Rectal smooth muscle tissue (tissue), 1 donor: ENCODE measurements around the gene CREB5.

Experiments used
- H3K27ac ChIP-seq: one replicate; pipeline ENCODE4 v1.7.0; 2013; ENCODE audit warnings: low read depth, low read length, inconsistent platforms
- H3K27me3 ChIP-seq: one replicate; pipeline ENCODE4 v1.7.0; 2013; ENCODE audit warnings: low read length; ENCODE audit not compliant: control insufficient read depth, insufficient read depth
- H3K36me3 ChIP-seq: one replicate; pipeline ENCODE4 v1.7.0; 2013; ENCODE audit warnings: low read length; ENCODE audit not compliant: control insufficient read depth, insufficient read depth
- H3K4me1 ChIP-seq: one replicate; pipeline ENCODE4 v1.7.0; 2013; ENCODE audit warnings: low read length; ENCODE audit not compliant: control insufficient read depth, insufficient read depth
- H3K4me3 ChIP-seq: one replicate; pipeline ENCODE4 v1.7.0; 2013; ENCODE audit warnings: low read length
- H3K9ac ChIP-seq: one replicate; pipeline ENCODE4 v1.7.0; 2013; ENCODE audit warnings: low read length

Gene CREB5

GRCh38 chr7:28408960-28409715, 3.2 kb upstream of the CREB5 start:
- peak overlapping the region; percentile 91 for H3K27ac ChIP-seq
- H3K27me3 ChIP-seq: no peaks in the 10 kb centered on the region

DNA sequence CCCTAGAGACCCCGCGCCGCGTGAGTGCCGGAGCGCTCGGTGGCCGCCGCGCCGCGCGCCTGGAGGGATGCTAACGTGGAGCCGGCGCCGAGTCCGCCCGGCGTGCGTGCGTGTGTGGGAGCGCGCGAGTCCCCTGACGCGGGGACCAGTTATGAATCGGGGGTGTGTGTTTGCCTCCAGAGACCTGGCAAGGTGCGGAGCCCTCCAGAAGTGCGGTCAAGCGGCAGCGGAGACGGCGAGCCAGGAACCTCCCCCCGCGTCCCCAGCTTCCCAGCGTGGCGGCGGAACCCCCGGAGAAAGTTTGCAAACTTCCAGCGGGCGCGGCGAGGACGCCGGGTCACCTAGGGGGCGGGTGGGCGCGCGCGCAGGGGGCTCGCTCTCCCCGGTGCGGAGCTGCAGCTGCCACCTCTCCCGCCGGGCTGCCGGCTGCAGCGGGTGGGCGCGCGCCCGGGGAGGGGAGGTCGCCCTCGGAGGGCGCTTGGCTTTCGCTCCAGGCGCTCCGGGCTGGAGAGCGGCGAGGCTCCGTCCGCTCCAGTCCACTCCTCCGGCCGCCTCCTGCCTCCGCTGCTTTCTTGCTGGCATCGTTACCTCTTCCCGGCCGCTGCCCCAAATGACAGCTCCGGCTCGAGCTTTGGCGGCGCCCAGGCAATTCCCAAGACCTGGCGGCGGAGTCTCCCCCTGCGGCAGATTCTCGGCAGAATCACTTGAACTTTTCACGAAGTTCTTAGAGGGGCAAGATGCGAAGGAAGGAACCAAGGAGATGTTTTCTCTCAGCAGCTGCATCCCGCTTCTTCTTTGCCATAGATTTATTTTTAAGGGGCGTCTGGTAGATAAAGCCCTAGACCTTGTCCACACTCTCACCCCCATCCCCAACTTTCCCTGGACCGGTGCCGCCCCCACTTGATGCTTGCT, 2.3 kb upstream of the CREB5 start:
- H3K27ac ChIP-seq: peak overlapping the region; percentile 91
- H3K36me3 ChIP-seq: no peaks in the 10 kb centered on the region
- H3K9ac ChIP-seq: peak overlapping the region; percentile 13
- peak overlapping the region; percentile 75 for H3K4me3 ChIP-seq
- peaks cover 9% of the 10 kb centered on the region for H3K4me1 ChIP-seq
- no peaks in the 10 kb centered on the region for H3K27me3 ChIP-seq

More at GRCh38 chr7:28408960-28409715, 3.2 kb upstream of the CREB5 start:
- H3K9ac ChIP-seq: peak overlapping the region; percentile 13
- peak overlapping the region; percentile 75 for H3K4me3 ChIP-seq
- H3K36me3 ChIP-seq: no peaks in the 10 kb centered on the region
- H3K4me1 ChIP-seq: peaks cover 9% of the 10 kb centered on the region

DNA sequence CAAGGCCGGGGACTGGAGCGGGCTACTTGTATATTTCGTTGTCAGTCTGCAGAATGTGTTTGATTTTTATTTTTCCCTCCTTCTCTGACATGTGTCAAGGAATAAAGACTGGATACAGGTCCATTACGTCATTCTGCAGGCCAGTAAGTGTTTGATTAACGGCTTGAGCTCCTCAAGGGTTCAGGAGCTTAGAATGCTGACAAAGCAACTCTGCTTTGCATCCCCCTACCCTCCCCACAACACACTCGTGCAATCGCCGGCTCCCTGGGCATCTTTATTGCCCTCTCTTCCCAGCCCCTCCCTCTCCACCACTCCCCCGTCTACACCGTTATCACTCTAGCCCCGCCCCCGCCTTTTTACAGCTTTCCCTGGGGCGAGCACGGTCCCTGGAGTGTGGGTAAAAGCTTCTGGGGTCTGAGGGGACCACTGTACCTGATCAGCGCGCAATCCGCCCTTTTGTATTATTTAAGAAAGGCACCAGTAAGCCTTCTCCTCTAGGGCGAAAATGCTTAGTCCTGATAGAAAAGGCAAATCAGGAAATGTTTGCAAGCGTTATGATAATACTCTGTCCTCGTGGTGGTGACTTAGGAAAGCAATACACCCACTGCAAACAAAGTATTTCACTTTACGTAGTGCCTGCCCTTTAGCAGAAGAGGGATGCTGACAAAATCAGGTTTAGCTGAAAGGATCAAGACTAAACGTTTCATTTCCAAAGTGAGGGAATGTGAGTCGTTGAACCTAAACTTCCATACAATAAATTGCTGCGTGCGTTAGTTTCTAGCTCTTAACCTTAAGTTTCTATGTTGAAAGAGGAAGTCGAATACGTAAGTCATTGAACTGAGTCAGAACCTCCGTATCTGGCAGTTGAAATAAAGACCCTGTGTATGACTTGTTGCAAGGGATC, 1.4 kb upstream of the CREB5 start:
- H3K9ac ChIP-seq: peak overlapping the region; percentile 32
- no peaks in the 10 kb centered on the region for H3K36me3 ChIP-seq
- H3K27me3 ChIP-seq: no peaks in the 10 kb centered on the region
- no peak overlapping the region for H3K27ac ChIP-seq
- peak overlapping the region; percentile 75 for H3K4me3 ChIP-seq
- peaks cover 9% of the 10 kb centered on the region for H3K4me1 ChIP-seq

DNA sequence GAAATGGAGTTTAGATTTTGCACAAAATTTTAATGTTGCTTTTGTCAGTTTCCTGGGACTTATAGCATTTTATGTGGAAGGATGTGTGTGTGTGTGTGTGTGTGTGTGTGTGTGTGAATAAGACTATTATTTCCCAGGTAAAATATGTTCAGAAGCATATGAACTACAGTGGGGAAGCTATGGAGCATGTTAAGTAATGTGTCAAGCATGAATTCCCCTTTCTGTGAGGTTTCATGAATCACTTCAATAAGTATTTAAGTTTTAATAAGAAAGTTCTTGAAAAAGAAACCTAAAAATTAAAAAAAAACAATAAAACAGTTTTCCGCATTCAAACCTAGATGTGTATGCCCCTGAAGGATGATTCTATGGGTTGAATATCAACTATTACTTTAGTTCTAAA, 693 bp downstream of the CREB5 start:
- Histone ChIP-seq H3K4me3 (no peak overlapping the region), H3K36me3 (no peaks in the 10 kb centered on the region), H3K27ac (no peak overlapping the region), H3K4me1 (peaks cover 6% of the 10 kb centered on the region), H3K27me3 (no peaks in the 10 kb centered on the region), H3K9ac (no peak overlapping the region)

DNA sequence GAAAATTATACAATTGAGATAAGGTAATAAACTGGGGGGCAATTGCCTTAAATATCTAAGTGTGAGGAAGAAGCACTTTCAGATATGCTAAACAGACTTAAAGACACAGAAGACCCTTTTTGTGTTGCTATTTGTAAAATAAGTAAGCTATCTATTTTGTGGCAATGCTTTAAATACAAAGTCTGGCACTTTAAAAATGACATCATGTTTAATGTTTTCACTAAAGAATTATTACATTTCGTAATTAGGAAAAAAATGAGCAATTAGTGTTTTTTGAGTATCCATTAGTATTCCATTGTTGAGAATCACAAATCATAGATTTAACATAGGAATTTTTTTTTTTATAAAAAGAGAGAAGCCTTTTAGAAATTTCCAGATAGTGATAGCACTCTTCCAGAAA, 2.1 kb downstream of the CREB5 start:
- Histone ChIP-seq H3K36me3 (no peaks in the 10 kb centered on the region), H3K27ac (no peak overlapping the region), H3K4me1 (no peaks in the 10 kb centered on the region), H3K27me3 (no peaks in the 10 kb centered on the region), H3K4me3 (no peak overlapping the region), H3K9ac (no peak overlapping the region)

DNA sequence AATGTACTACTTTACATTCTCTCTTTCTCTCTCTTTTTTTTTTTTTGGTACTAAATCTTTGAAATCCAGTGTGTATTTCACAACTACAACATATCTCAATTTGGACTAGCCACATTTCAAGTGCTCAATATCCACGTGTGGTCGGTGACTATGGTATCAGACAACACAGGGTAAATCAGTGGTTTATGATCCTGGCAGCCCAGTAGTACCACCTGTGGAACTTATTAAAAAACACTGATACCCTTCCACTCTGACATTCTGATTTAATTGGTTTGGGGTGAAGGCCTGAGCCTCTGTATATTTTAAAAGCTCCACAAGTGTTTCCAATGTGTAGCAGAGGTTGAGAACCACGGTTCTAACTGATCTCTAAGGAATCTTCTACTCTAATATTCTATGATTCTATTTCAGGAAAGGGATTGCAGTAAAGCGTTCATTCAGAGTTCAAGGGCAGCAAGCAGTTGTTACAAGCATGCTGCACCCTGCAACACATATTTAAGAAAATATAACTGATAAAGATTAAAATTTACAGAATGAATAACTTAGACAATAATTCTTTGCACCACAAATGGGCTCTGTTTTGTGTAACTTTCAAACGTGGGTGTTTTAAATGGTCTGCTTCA, 5.1 kb downstream of the CREB5 start:
- H3K9ac ChIP-seq: no peak overlapping the region
- H3K4me1 ChIP-seq: no peaks in the 10 kb centered on the region
- H3K36me3 ChIP-seq: no peaks in the 10 kb centered on the region
- no peak overlapping the region for H3K4me3 ChIP-seq
- no peaks in the 10 kb centered on the region for H3K27me3 ChIP-seq
- H3K27ac ChIP-seq: no peak overlapping the region

DNA sequence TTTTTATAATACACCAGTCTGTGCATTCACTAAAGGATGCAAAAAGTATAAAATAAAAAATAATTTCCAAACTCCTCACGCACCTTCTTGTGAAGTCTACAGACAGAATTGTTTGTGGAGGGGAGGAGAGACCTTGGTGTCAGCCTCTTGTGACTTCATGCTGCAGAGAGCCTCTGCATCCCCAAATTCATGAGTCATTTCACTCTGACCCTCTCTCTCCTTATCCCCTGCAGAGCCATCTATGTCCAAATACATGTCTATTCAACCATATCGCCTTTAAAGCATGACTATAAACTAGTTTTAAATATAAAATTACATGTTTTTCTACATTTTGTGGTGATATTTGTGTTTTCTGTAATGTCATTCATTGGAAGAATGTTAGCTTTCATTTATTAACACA, 6.0 kb downstream of the CREB5 start:
- no peak overlapping the region for H3K9ac ChIP-seq
- H3K27ac ChIP-seq: no peak overlapping the region
- H3K27me3 ChIP-seq: no peaks in the 10 kb centered on the region
- H3K4me3 ChIP-seq: no peak overlapping the region
- H3K4me1 ChIP-seq: no peaks in the 10 kb centered on the region
- no peaks in the 10 kb centered on the region for H3K36me3 ChIP-seq

- Histone ChIP-seq H3K36me3 (no peaks in the 10 kb centered on the region), H3K9ac (no peak overlapping the region), H3K27me3 (no peaks in the 10 kb centered on the region), H3K4me3 (no peak overlapping the region), H3K4me1 (no peaks in the 10 kb centered on the region), H3K27ac (no peak overlapping the region)
Measured at GRCh38 chr7:28418966-28419365, 6.6 kb downstream of the CREB5 start.

DNA sequence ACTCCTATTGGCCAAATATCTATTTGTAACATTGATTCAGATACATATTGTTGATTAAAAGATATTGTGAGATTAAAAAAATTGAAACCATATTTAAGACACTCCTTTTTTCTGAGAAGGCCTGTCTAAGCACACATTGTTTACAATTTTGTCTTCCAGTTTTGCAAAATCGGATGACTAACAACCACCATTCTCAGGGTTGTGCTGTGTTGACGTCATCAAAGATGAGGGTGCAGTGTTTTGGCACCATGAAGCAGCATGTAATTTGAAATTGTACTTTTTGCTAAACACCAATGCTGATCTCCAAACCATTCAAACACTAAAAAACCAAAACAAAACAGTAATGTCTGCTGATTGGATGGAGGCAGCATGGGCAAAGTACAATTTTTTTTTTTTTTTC, 7.4 kb downstream of the CREB5 start:
- no peaks in the 10 kb centered on the region for H3K4me1 ChIP-seq
- no peak overlapping the region for H3K9ac ChIP-seq
- no peaks in the 10 kb centered on the region for H3K27me3 ChIP-seq
- no peak overlapping the region for H3K27ac ChIP-seq
- H3K4me3 ChIP-seq: no peak overlapping the region
- no peaks in the 10 kb centered on the region for H3K36me3 ChIP-seq

DNA sequence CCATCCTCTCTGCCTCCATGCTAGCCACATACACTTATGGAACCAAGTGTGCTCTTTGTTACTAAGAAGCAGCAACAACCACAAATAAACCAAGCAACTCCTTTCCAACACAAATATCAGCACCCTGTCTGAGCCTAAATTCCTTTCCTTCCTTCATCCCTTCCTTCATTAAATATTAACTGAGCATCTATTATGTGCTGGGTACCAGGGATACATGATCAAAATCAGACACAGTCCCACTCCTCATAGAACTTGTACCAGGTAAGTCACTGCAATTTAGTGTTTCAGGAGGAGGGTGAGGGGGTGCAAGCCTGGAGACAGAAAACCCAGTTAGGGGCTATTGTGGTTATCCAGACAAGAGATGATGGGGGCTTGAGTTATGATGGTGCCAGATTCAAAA, 10.8 kb downstream of the CREB5 start:
- Histone ChIP-seq H3K9ac (no peak overlapping the region), H3K27ac (no peak overlapping the region), H3K4me1 (no peaks in the 10 kb centered on the region), H3K27me3 (no peaks in the 10 kb centered on the region), H3K4me3 (no peak overlapping the region), H3K36me3 (no peaks in the 10 kb centered on the region)

DNA sequence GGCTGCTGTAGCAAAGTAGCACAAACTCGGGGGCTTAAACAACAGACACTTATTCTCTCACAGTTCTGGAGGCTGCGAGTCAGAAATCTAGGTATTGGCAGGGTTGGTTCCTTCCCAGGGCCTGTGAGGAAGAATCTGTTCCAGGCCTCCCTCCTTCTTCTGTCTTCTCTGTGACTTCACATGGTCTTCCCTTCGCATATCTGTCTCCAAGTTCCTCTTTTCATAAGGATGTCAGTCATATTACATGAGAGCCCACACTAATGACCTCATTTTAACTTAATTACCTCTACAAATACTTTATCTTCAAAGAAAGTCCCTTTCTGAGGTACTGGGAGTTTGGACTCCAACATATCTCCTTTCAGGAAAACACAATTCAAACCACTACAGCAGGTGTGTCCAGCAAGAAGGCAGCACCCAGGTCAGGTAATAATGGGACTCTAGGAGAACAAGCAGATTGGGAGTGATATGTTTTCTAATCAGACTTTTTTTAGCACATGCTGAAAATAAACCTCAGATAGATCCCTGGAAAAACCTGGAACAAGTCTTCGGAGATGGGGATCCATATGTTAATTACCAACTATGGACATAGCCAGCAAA, 11.7 kb downstream of the CREB5 start:
- Histone ChIP-seq H3K27ac (no peak overlapping the region), H3K4me1 (no peaks in the 10 kb centered on the region), H3K27me3 (no peaks in the 10 kb centered on the region), H3K4me3 (no peak overlapping the region), H3K9ac (no peak overlapping the region), H3K36me3 (no peaks in the 10 kb centered on the region)
